Measurements from ENCODE around the gene TERB2.
A peak's percentile ranks its signal among the peaks of the same experiment; 100 is the strongest.
"Not testable (repeated sequence)": the region's sequence is repeated elsewhere in the genome, so short reads cannot be mapped to it uniquely, and the experiment has no call there.

Gene TERB2

GRCh38 chr15:44956388-44956787, at the start of gene TERB2:
TSS of gene TERB2 (plus strand) at chr15:44956687. CDS start at chr15:44956719, 32 bp downstream.
- TF ChIP-seq POLR2A (IDR thresholded peaks at IDR 0.05; ENCODE audit: low read depth, low read length) = no peak
- DNase-seq (ENCODE audit: insufficient read length, low spot score) (no peak), FAIRE-seq (no peak)

- no peak for DNase-seq (ENCODE audit: insufficient read length, low spot score)
- no peak for FAIRE-seq
- no peak for TF ChIP-seq POLR2A (IDR thresholded peaks at IDR 0.05; ENCODE audit: low read depth, low read length)
These were observed 47.1 kb upstream of the TERB2 start for GRCh38 chr15:44909423-44909822.

GRCh38 chr15:44910981-44911625, 45.4 kb upstream of the TERB2 start:
- no peak for TF ChIP-seq POLR2A (IDR thresholded peaks at IDR 0.05; ENCODE audit: low read depth, low read length)
- FAIRE-seq = no peak
- no peak for DNase-seq (ENCODE audit: insufficient read length, low spot score)

GRCh38 chr15:44912186-44912585, 44.3 kb upstream of the TERB2 start:
- DNase-seq (ENCODE audit: insufficient read length, low spot score); FAIRE-seq: not testable (repeated sequence)

GRCh38 chr15:44912974-44913448, 43.5 kb upstream of the TERB2 start:
- not testable (repeated sequence) for DNase-seq (ENCODE audit: insufficient read length, low spot score); FAIRE-seq

GRCh38 chr15:44918136-44918535, 38.4 kb upstream of the TERB2 start:
- no peak for DNase-seq (ENCODE audit: insufficient read length, low spot score)
- no peak for TF ChIP-seq POLR2A (IDR thresholded peaks at IDR 0.05; ENCODE audit: low read depth, low read length)
- no peak for FAIRE-seq

GRCh38 chr15:44928658-44929057, 27.8 kb upstream of the TERB2 start:
- FAIRE-seq = peak; percentile 45
- not testable (repeated sequence) for DNase-seq (ENCODE audit: insufficient read length, low spot score)

- not testable (repeated sequence) for FAIRE-seq; DNase-seq (ENCODE audit: insufficient read length, low spot score)
These were observed 26.2 kb upstream of the TERB2 start for GRCh38 chr15:44930283-44930682.

GRCh38 chr15:44958302-44958701, 1.8 kb downstream of the TERB2 start:
- not testable (repeated sequence) for FAIRE-seq; DNase-seq (ENCODE audit: insufficient read length, low spot score)

- DNase-seq (ENCODE audit: insufficient read length, low spot score) (no peak), FAIRE-seq (no peak)
- no peak for TF ChIP-seq POLR2A (IDR thresholded peaks at IDR 0.05; ENCODE audit: low read depth, low read length)
These were observed 12.0 kb downstream of the TERB2 start for GRCh38 chr15:44968475-44968874.

- DNase-seq (ENCODE audit: insufficient read length, low spot score) = no peak
- FAIRE-seq = no peak
- TF ChIP-seq POLR2A (IDR thresholded peaks at IDR 0.05; ENCODE audit: low read depth, low read length) = no peak
These were observed 14.5 kb downstream of the TERB2 start for GRCh38 chr15:44971036-44971435.

- DNase-seq (ENCODE audit: insufficient read length, low spot score) = not testable (repeated sequence)
- peak; percentile 88 for FAIRE-seq
These were observed 19.7 kb downstream of the TERB2 start for GRCh38 chr15:44976183-44976582.

GRCh38 chr15:44977781-44978180, 21.3 kb downstream of the TERB2 start:
- not testable (repeated sequence) for DNase-seq (ENCODE audit: insufficient read length, low spot score); FAIRE-seq

GRCh38 chr15:44979617-44980339, 23.3 kb downstream of the TERB2 start:
- not testable (repeated sequence) for FAIRE-seq; DNase-seq (ENCODE audit: insufficient read length, low spot score)

- FAIRE-seq; DNase-seq (ENCODE audit: insufficient read length, low spot score): not testable (repeated sequence)
These were observed 27.7 kb downstream of the TERB2 start for GRCh38 chr15:44984144-44984543.

GRCh38 chr15:44986346-44987055, 30.0 kb downstream of the TERB2 start:
- not testable (repeated sequence) for FAIRE-seq; DNase-seq (ENCODE audit: insufficient read length, low spot score)

GRCh38 chr15:44987711-44988110, 31.2 kb downstream of the TERB2 start:
- FAIRE-seq; DNase-seq (ENCODE audit: insufficient read length, low spot score): not testable (repeated sequence)

- DNase-seq (ENCODE audit: insufficient read length, low spot score); FAIRE-seq: not testable (repeated sequence)
These were observed 31.8 kb downstream of the TERB2 start for GRCh38 chr15:44988184-44988869.

- not testable (repeated sequence) for FAIRE-seq; DNase-seq (ENCODE audit: insufficient read length, low spot score)
These were observed 32.4 kb downstream of the TERB2 start for GRCh38 chr15:44988870-44989219.

- not testable (repeated sequence) for FAIRE-seq; DNase-seq (ENCODE audit: insufficient read length, low spot score)
These were observed 41.1 kb downstream of the TERB2 start for GRCh38 chr15:44997632-44998031.

All from H54 (cell line).